B cell (primary cell): ENCODE results near the gene GSE1.

Experiments used
- CTCF ChIP-seq: fragments of 200-600 bp; IDR thresholded peaks from one replicate; pipeline ENCODE4 v1.8.0; 2022; ENCODE audit warnings: antibody characterized with exemption, mild to moderate bottlenecking
- EZH2 ChIP-seq: IDR thresholded peaks from 2 replicates; pipeline ENCODE4 v1.6.1; 2012; ENCODE audit warnings: borderline replicate concordance, low read depth, mild to moderate bottlenecking, moderate library complexity, low read length; ENCODE audit not compliant: insufficient read depth, poor library complexity, severe bottlenecking

GRCh38 chr16:85715169-85716021, 102.3 kb downstream of the GSE1 start:
- TF ChIP-seq CTCF: no peak
- TF ChIP-seq EZH2: no peak
